Heart left ventricle (tissue), 13 donors: Measurements from ENCODE around the gene VIPAS39.

Experiments used
- CTCF ChIP-seq, 12 donors: fragments of 200-600 bp; sonication (generic) in 4 of 12; IDR thresholded peaks; one replicate each; pipeline versions ENCODE4 v1.5.0 to v1.8.0; 2018 to 2022; ENCODE audit warnings: antibody characterized with exemption in 12 of 12, mild to moderate bottlenecking in 5 of 12
- POLR2A ChIP-seq, 2 donors: fragments of 450-650 bp; IDR thresholded peaks; one replicate each; pipeline ENCODE4 v1.6.1; 2017; ENCODE audit warnings: antibody characterized with exemption in 2 of 2, mild to moderate bottlenecking in 2 of 2, moderate library complexity in 2 of 2
- donor health status: ischemic (EF 13 %, LVEDD 7.1; RV severe dilation, severe dysfunction).
- donor health status: DM: no; HTN: yes; CAD: no.
- donor health status: DM: no; HTN: no; CAD: no.
- donor health status: ischemic (EF 25% LVEDD 6.9; RV normal size, moderate dysfunction).
- donor health status: ischemic (EF 25% LVEDD 5.7; RV mildly dilated, moderate dysfunction).
- donor health status: ischemic (EF 35%, LVEDD 5.7; RV mildly dilated, moderate dysfunction).
- donor health status: nonischemic (EF 11% LVEDD 7.7; RV severe dilation, severe dysfunction).
- donor health status: DM: yes; HTN: yes; CAD: no.
- donor health status: PGD.
- donor health status: ischemic (EF 29% LVEDD 5.4; RV normal size, mild dysfunction).
- donor health status: nonischemic (EF 23%, LVEDD 6.1; RV moderate dilation, normal function).

- TF ChIP-seq CTCF (IDR thresholded peaks at IDR 0.05) (no peak), POLR2A (IDR thresholded peaks at IDR 0.05) (no peak)
Measured at GRCh38 chr14:77488558-77488957, 31.2 kb upstream of the VIPAS39 start.
